C4-2B (cell line): ENCODE data around the gene CKAP2L.

ENCODE experiments used
- H3K27ac ChIP-seq: fragments of 450-650 bp; 2 replicates; pipeline ENCODE4 v1.5.1; 2017
- CTCF ChIP-seq: fragments of 450-650 bp; conservative IDR thresholded peaks from 2 replicates; pipeline ENCODE4 v1.5.1; 2017; ENCODE audit warnings: mild to moderate bottlenecking
- ZFX ChIP-seq: fragments of 450-650 bp; IDR thresholded peaks from 2 replicates; pipeline ENCODE4 v1.6.1; 2017

Gene CKAP2L

GRCh38 chr2:112795774-112796173 is 31.4 kb upstream of the CKAP2L start:
- no peak for TF ChIP-seq CTCF
- TF ChIP-seq ZFX: no peak
- no peak overlapping the region for H3K27ac ChIP-seq

GRCh38 chr2:112794841-112795240 is 30.4 kb upstream of the CKAP2L start:
- no peak for TF ChIP-seq ZFX
- TF ChIP-seq CTCF: no peak
- no peak overlapping the region for H3K27ac ChIP-seq

- TF ChIP-seq ZFX (no peak), CTCF (no peak)
- no peak overlapping the region for H3K27ac ChIP-seq
These were observed 29.8 kb upstream of the CKAP2L start for GRCh38 chr2:112794131-112794733.

- TF ChIP-seq CTCF (no peak), ZFX (no peak)
- no peak overlapping the region for H3K27ac ChIP-seq
These were observed 29.1 kb upstream of the CKAP2L start for GRCh38 chr2:112793449-112793978.

GRCh38 chr2:112792419-112792818 is 28.0 kb upstream of the CKAP2L start:
- no peak for TF ChIP-seq ZFX
- no peak for TF ChIP-seq CTCF
- no peak overlapping the region for H3K27ac ChIP-seq

- H3K27ac ChIP-seq: no peak overlapping the region
- TF ChIP-seq ZFX (no peak), CTCF (no peak)
These were observed 27.4 kb upstream of the CKAP2L start for GRCh38 chr2:112791693-112792230.

- TF ChIP-seq CTCF: no peak
- no peak for TF ChIP-seq ZFX
- no peak overlapping the region for H3K27ac ChIP-seq
These were observed 26.6 kb upstream of the CKAP2L start for GRCh38 chr2:112791019-112791418.
